AG04450 (cell line): ENCODE data around the gene ERLIN1. TPM values are rescaled to one million over a fixed set of nuclear protein-coding genes. Genes with fewer than 3 reads are reported as not detected.

ENCODE experiments used
- CTCF ChIA-PET: fragments of 300-600, 350-600 bp; formaldehyde crosslinking; extraction: SDS; loops from one replicate; lab custom pipeline; 2022; ENCODE audit warnings: antibody characterized with exemption, inconsistent platforms; lab: Charles Lee
- POLR2A ChIA-PET: fragments of 350-600 bp; formaldehyde crosslinking; extraction: SDS; loops from one replicate; lab custom pipeline; 2021; ENCODE audit warnings: antibody characterized with exemption, inconsistent platforms; lab: Yijun Ruan, JAX
- DNase-seq: peaks from one replicate; pipeline ENCODE4 v3.0.0-alpha.2; 2011; ENCODE audit warnings: low read depth, low spot score
- H3K27ac ChIP-seq: one replicate; pipeline ENCODE4 v1.5.1; 2012; ENCODE audit warnings: low read depth, low read length, control low read depth
- H3K27me3 ChIP-seq: one replicate; pipeline ENCODE4 v1.6.0; 2012; ENCODE audit warnings: low read length; ENCODE audit not compliant: control insufficient read depth, insufficient read depth
- H3K4me3 ChIP-seq: 2 replicates; pipeline ENCODE4 v1.5.1; 2011; ENCODE audit warnings: mild to moderate bottlenecking, low read depth, low read length, control low read depth
- H3K9me3 ChIP-seq: 2 replicates; pipeline ENCODE4 v1.5.1; 2012; ENCODE audit warnings: low read length; ENCODE audit not compliant: control insufficient read depth, insufficient read depth
- polyA plus RNA-seq: library from polyadenylated mRNA; depleted of rRNA; stranded (reverse); fragments of >200 nt; gene quantifications from 2 replicates; pipeline ENCODE4 v1.2.3, GENCODE V29; 2011
- TF ChIP-seq, protein P1 (sequence below): IDR thresholded peaks from 2 replicates; pipeline ENCODE4 v1.5.1; 2011; ENCODE audit warnings: low read depth, low read length, control low read depth, inconsistent platforms

Gene ERLIN1
- polyA plus RNA-seq, 1 experiment, result 50.1 TPM

GRCh38 chr10:100162696-100163095 lies 23.1 kb downstream of the ERLIN1 start:
- Histone ChIP-seq H3K27me3 (no peaks in the 10 kb centered on the region), H3K4me3 (no peak overlapping the region), H3K27ac (no peak overlapping the region), H3K9me3 (no peaks in the 10 kb centered on the region)
- DNase-seq, result no peak
- ChIA-PET POLR2A (no interaction called here), CTCF (no interaction called here)
- TF ChIP-seq, protein P1, sequence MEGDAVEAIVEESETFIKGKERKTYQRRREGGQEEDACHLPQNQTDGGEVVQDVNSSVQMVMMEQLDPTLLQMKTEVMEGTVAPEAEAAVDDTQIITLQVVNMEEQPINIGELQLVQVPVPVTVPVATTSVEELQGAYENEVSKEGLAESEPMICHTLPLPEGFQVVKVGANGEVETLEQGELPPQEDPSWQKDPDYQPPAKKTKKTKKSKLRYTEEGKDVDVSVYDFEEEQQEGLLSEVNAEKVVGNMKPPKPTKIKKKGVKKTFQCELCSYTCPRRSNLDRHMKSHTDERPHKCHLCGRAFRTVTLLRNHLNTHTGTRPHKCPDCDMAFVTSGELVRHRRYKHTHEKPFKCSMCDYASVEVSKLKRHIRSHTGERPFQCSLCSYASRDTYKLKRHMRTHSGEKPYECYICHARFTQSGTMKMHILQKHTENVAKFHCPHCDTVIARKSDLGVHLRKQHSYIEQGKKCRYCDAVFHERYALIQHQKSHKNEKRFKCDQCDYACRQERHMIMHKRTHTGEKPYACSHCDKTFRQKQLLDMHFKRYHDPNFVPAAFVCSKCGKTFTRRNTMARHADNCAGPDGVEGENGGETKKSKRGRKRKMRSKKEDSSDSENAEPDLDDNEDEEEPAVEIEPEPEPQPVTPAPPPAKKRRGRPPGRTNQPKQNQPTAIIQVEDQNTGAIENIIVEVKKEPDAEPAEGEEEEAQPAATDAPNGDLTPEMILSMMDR, result no peak

GRCh38 chr10:100158044-100158805 lies 27.6 kb downstream of the ERLIN1 start:
- no peak for DNase-seq
- POLR2A ChIA-PET, result no interaction called here
- no peaks in the 10 kb centered on the region for H3K9me3 ChIP-seq
- no peak overlapping the region for H3K4me3 ChIP-seq
- H3K27me3 ChIP-seq, result no peaks in the 10 kb centered on the region
- TF ChIP-seq, protein P1, result no peak
- no peak overlapping the region for H3K27ac ChIP-seq
- CTCF ChIA-PET, result no interaction called here

- ChIA-PET CTCF (no interaction called here), POLR2A (no interaction called here)
- no peak overlapping the region for H3K4me3 ChIP-seq
- no peak for DNase-seq
- no peak overlapping the region for H3K27ac ChIP-seq
- H3K9me3 ChIP-seq, result no peaks in the 10 kb centered on the region
- H3K27me3 ChIP-seq, result no peaks in the 10 kb centered on the region
- TF ChIP-seq, protein P1, result no peak
Measured at GRCh38 chr10:100157156-100157555, 28.7 kb downstream of the ERLIN1 start.

DNA sequence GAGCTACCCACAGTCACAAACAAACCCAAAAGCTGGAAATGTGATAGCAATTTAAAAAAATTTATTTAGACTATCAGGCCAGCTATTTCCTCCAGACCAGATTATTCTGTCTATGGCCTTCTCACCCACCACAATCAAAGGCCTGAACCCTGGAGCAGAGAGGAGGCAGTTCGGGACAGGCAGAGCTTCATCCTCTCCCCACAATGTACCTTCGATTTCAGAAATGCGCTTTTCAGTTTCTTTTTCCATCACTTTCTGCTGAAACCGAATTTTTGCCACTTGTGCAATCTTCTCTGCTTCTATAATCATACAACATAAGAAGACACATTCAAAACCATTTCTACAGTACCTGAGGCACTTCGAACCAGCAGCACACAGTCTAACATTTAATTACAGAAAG lies 29.9 kb downstream of the ERLIN1 start:
- Histone ChIP-seq H3K4me3 (no peak overlapping the region), H3K27ac (no peak overlapping the region), H3K9me3 (no peaks in the 10 kb centered on the region), H3K27me3 (no peaks in the 10 kb centered on the region)
- TF ChIP-seq, protein P1, result no peak
- no peak for DNase-seq
- ChIA-PET POLR2A (no interaction called here), CTCF (no interaction called here)

DNA sequence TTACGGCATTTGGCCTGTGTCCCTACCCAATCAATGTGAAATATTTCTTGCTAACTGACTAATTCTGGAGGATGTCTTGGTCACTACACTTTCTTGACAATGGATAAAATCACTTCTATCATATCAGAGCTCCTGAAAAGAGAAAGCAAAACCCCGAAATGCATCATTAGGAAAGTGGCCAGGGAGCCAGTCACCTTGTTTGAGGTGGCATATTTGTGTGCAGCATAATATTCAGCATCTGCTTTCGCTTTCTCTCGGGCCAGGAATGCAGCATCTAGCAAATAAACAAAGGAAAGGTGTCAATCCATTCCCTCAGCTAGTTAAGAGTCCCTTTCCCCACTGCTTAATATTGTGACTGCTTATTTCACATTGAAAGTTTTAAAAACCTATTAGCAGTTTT lies 31.2 kb downstream of the ERLIN1 start:
- Histone ChIP-seq H3K27me3 (no peaks in the 10 kb centered on the region), H3K9me3 (no peaks in the 10 kb centered on the region), H3K4me3 (no peak overlapping the region), H3K27ac (no peak overlapping the region)
- TF ChIP-seq, protein P1, result no peak
- no peak for DNase-seq
- ChIA-PET POLR2A (no interaction called here), CTCF (interaction anchor here (1.5 kb wide), 1 partner anchor 109 kb away, joined by 4 read pairs; no protein-coding TSS in a partner anchor)
